ENCODE results near the gene BAIAP2L2.

BAIAP2L2 gene

GRCh38 chr22:38129856-38130255 is 19.4 kb upstream of the BAIAP2L2 start:
- no peak overlapping the region for H3K4me3 ChIP-seq (ENCODE audit: low read length in 2 of 2)

GRCh38 chr22:38129021-38129420 is 18.5 kb upstream of the BAIAP2L2 start:
- H3K27ac ChIP-seq (ENCODE audit: low read depth in 2 of 2, low read length in 2 of 2) = no peak overlapping the region
- peaks cover 2 to 24% of the 10 kb centered on the region in 2 donors for H3K36me3 ChIP-seq (ENCODE audit: control insufficient read depth in 2 of 2, insufficient read depth in 2 of 2, low read length in 2 of 2)
- H3K4me1 ChIP-seq (ENCODE audit: control insufficient read depth in 2 of 2, insufficient read depth in 2 of 2, low read length in 2 of 2) = no peaks in the 10 kb centered on the region

More at GRCh38 chr22:38129856-38130255, 19.4 kb upstream of the BAIAP2L2 start:
- Histone ChIP-seq H3K27me3 (ENCODE audit: control insufficient read depth in 2 of 2, insufficient read depth in 2 of 2, low read length in 2 of 2) (no peaks in the 10 kb centered on the region), H3K9me3 (ENCODE audit: control insufficient read depth in 2 of 2, low read length in 2 of 2) (no peaks in the 10 kb centered on the region), H3K9ac (ENCODE audit: low read depth in 1 of 2, low read length in 2 of 2) (no peak overlapping the region), H3K27ac (ENCODE audit: low read depth in 2 of 2, low read length in 2 of 2) (no peak overlapping the region), H3K4me1 (ENCODE audit: control insufficient read depth in 2 of 2, insufficient read depth in 2 of 2, low read length in 2 of 2) (no peaks in the 10 kb centered on the region), H3K36me3 (ENCODE audit: control insufficient read depth in 2 of 2, insufficient read depth in 2 of 2, low read length in 2 of 2) (peaks cover 3 to 24% of the 10 kb centered on the region in 2 donors)

GRCh38 chr22:38127869-38128268 is 17.4 kb upstream of the BAIAP2L2 start:
- H3K36me3 ChIP-seq (ENCODE audit: control insufficient read depth in 2 of 2, insufficient read depth in 2 of 2, low read length in 2 of 2) = peaks cover 2 to 24% of the 10 kb centered on the region in 2 donors
- H3K4me1 ChIP-seq (ENCODE audit: control insufficient read depth in 2 of 2, insufficient read depth in 2 of 2, low read length in 2 of 2) = no peaks in the 10 kb centered on the region
- no peak overlapping the region for H3K27ac ChIP-seq (ENCODE audit: low read depth in 2 of 2, low read length in 2 of 2)
- H3K9ac ChIP-seq (ENCODE audit: low read depth in 1 of 2, low read length in 2 of 2) = no peak overlapping the region
- no peaks in the 10 kb centered on the region for H3K9me3 ChIP-seq (ENCODE audit: control insufficient read depth in 2 of 2, low read length in 2 of 2)
- H3K27me3 ChIP-seq (ENCODE audit: control insufficient read depth in 2 of 2, insufficient read depth in 2 of 2, low read length in 2 of 2) = no peaks in the 10 kb centered on the region
- H3K4me3 ChIP-seq (ENCODE audit: low read length in 2 of 2) = no peak overlapping the region

More at GRCh38 chr22:38129021-38129420, 18.5 kb upstream of the BAIAP2L2 start:
- no peaks in the 10 kb centered on the region for H3K9me3 ChIP-seq (ENCODE audit: control insufficient read depth in 2 of 2, low read length in 2 of 2)
- no peaks in the 10 kb centered on the region for H3K27me3 ChIP-seq (ENCODE audit: control insufficient read depth in 2 of 2, insufficient read depth in 2 of 2, low read length in 2 of 2)
- no peak overlapping the region for H3K9ac ChIP-seq (ENCODE audit: low read depth in 1 of 2, low read length in 2 of 2)
- H3K4me3 ChIP-seq (ENCODE audit: low read length in 2 of 2) = no peak overlapping the region

GRCh38 chr22:38126928-38127668 is 16.6 kb upstream of the BAIAP2L2 start:
- Histone ChIP-seq H3K27me3 (ENCODE audit: control insufficient read depth in 2 of 2, insufficient read depth in 2 of 2, low read length in 2 of 2) (no peaks in the 10 kb centered on the region), H3K9me3 (ENCODE audit: control insufficient read depth in 2 of 2, low read length in 2 of 2) (no peaks in the 10 kb centered on the region), H3K27ac (ENCODE audit: low read depth in 2 of 2, low read length in 2 of 2) (no peak overlapping the region), H3K4me3 (ENCODE audit: low read length in 2 of 2) (no peak overlapping the region), H3K4me1 (ENCODE audit: control insufficient read depth in 2 of 2, insufficient read depth in 2 of 2, low read length in 2 of 2) (no peaks in the 10 kb centered on the region), H3K36me3 (ENCODE audit: control insufficient read depth in 2 of 2, insufficient read depth in 2 of 2, low read length in 2 of 2) (peaks cover 2 to 16% of the 10 kb centered on the region in 2 donors), H3K9ac (ENCODE audit: low read depth in 1 of 2, low read length in 2 of 2) (no peak overlapping the region)

- no peaks in the 10 kb centered on the region for H3K27me3 ChIP-seq (ENCODE audit: control insufficient read depth in 2 of 2, insufficient read depth in 2 of 2, low read length in 2 of 2)
- no peaks in the 10 kb centered on the region for H3K9me3 ChIP-seq (ENCODE audit: control insufficient read depth in 2 of 2, low read length in 2 of 2)
- H3K9ac ChIP-seq (ENCODE audit: low read depth in 1 of 2, low read length in 2 of 2) = no peak overlapping the region
- no peak overlapping the region for H3K4me3 ChIP-seq (ENCODE audit: low read length in 2 of 2)
- peaks cover 2 to 15% of the 10 kb centered on the region in 2 donors for H3K36me3 ChIP-seq (ENCODE audit: control insufficient read depth in 2 of 2, insufficient read depth in 2 of 2, low read length in 2 of 2)
- H3K27ac ChIP-seq (ENCODE audit: low read depth in 2 of 2, low read length in 2 of 2) = no peak overlapping the region
- no peaks in the 10 kb centered on the region for H3K4me1 ChIP-seq (ENCODE audit: control insufficient read depth in 2 of 2, insufficient read depth in 2 of 2, low read length in 2 of 2)
These were observed 15.3 kb upstream of the BAIAP2L2 start for GRCh38 chr22:38125751-38126201.

- H3K27ac ChIP-seq (ENCODE audit: low read depth in 2 of 2, low read length in 2 of 2) = no peak overlapping the region
- peaks cover 0 to 4% of the 10 kb centered on the region in 2 donors for H3K4me1 ChIP-seq (ENCODE audit: control insufficient read depth in 2 of 2, insufficient read depth in 2 of 2, low read length in 2 of 2)
- H3K9me3 ChIP-seq (ENCODE audit: control insufficient read depth in 2 of 2, low read length in 2 of 2) = no peaks in the 10 kb centered on the region
- no peak overlapping the region for H3K9ac ChIP-seq (ENCODE audit: low read depth in 1 of 2, low read length in 2 of 2)
- peaks cover 2 to 15% of the 10 kb centered on the region in 2 donors for H3K36me3 ChIP-seq (ENCODE audit: control insufficient read depth in 2 of 2, insufficient read depth in 2 of 2, low read length in 2 of 2)
- no peak overlapping the region for H3K4me3 ChIP-seq (ENCODE audit: low read length in 2 of 2)
- H3K27me3 ChIP-seq (ENCODE audit: control insufficient read depth in 2 of 2, insufficient read depth in 2 of 2, low read length in 2 of 2) = no peaks in the 10 kb centered on the region
These were observed 14.6 kb upstream of the BAIAP2L2 start for GRCh38 chr22:38125038-38125610.

GRCh38 chr22:38124236-38124974 is 13.9 kb upstream of the BAIAP2L2 start:
- Histone ChIP-seq H3K9ac (ENCODE audit: low read depth in 1 of 2, low read length in 2 of 2) (no peak overlapping the region), H3K4me1 (ENCODE audit: control insufficient read depth in 2 of 2, insufficient read depth in 2 of 2, low read length in 2 of 2) (peaks cover 0 to 5% of the 10 kb centered on the region in 2 donors), H3K4me3 (ENCODE audit: low read length in 2 of 2) (no peak overlapping the region), H3K27ac (ENCODE audit: low read depth in 2 of 2, low read length in 2 of 2) (no peak overlapping the region), H3K9me3 (ENCODE audit: control insufficient read depth in 2 of 2, low read length in 2 of 2) (no peaks in the 10 kb centered on the region), H3K27me3 (ENCODE audit: control insufficient read depth in 2 of 2, insufficient read depth in 2 of 2, low read length in 2 of 2) (no peaks in the 10 kb centered on the region), H3K36me3 (ENCODE audit: control insufficient read depth in 2 of 2, insufficient read depth in 2 of 2, low read length in 2 of 2) (peaks cover 2 to 15% of the 10 kb centered on the region in 2 donors)

- Histone ChIP-seq H3K4me3 (ENCODE audit: low read length in 2 of 2) (no peak overlapping the region), H3K27ac (ENCODE audit: low read depth in 2 of 2, low read length in 2 of 2) (no peak overlapping the region), H3K4me1 (ENCODE audit: control insufficient read depth in 2 of 2, insufficient read depth in 2 of 2, low read length in 2 of 2) (peaks cover 0 to 5% of the 10 kb centered on the region in 2 donors), H3K9me3 (ENCODE audit: control insufficient read depth in 2 of 2, low read length in 2 of 2) (no peaks in the 10 kb centered on the region), H3K9ac (ENCODE audit: low read depth in 1 of 2, low read length in 2 of 2) (no peak overlapping the region), H3K36me3 (ENCODE audit: control insufficient read depth in 2 of 2, insufficient read depth in 2 of 2, low read length in 2 of 2) (peaks cover 2 to 12% of the 10 kb centered on the region in 2 donors), H3K27me3 (ENCODE audit: control insufficient read depth in 2 of 2, insufficient read depth in 2 of 2, low read length in 2 of 2) (no peaks in the 10 kb centered on the region)
These were observed 12.1 kb upstream of the BAIAP2L2 start for GRCh38 chr22:38122616-38123015.

- no peaks in the 10 kb centered on the region for H3K9me3 ChIP-seq (ENCODE audit: control insufficient read depth in 2 of 2, low read length in 2 of 2)
- no peak overlapping the region for H3K9ac ChIP-seq (ENCODE audit: low read depth in 1 of 2, low read length in 2 of 2)
- H3K27me3 ChIP-seq (ENCODE audit: control insufficient read depth in 2 of 2, insufficient read depth in 2 of 2, low read length in 2 of 2) = no peaks in the 10 kb centered on the region
- H3K4me3 ChIP-seq (ENCODE audit: low read length in 2 of 2) = no peak overlapping the region
- peaks cover 2 to 4% of the 10 kb centered on the region in 2 donors for H3K36me3 ChIP-seq (ENCODE audit: control insufficient read depth in 2 of 2, insufficient read depth in 2 of 2, low read length in 2 of 2)
- no peak overlapping the region for H3K27ac ChIP-seq (ENCODE audit: low read depth in 2 of 2, low read length in 2 of 2)
- peaks cover 0 to 5% of the 10 kb centered on the region in 2 donors for H3K4me1 ChIP-seq (ENCODE audit: control insufficient read depth in 2 of 2, insufficient read depth in 2 of 2, low read length in 2 of 2)
These were observed 10.1 kb upstream of the BAIAP2L2 start for GRCh38 chr22:38120359-38121110.
